ENCODE results near the gene CDK5R2.

The CDK5R2 gene

DNA sequence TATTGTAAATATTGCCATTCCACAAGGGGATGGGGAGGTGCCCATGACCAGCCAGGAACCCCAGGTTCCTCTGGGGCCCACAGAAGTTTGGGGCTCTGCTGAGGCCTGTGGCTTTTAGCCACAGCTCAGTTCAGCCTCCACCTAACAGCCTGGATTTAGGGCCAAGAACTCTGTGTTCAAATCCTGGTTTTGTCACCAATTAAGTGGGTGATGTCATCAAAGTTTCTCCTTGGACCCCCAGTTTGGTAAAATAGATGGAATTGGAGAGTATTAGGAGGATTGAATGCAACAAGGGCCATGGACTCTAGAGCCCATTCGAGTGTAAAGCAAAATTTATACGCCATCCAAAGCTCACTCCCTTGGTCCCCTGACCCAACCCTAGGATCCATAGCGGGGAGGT is 28.7 kb downstream of the CDK5R2 start:
- no peak for DNase-seq (ENCODE audit: low read depth in 2 of 2)

DNA sequence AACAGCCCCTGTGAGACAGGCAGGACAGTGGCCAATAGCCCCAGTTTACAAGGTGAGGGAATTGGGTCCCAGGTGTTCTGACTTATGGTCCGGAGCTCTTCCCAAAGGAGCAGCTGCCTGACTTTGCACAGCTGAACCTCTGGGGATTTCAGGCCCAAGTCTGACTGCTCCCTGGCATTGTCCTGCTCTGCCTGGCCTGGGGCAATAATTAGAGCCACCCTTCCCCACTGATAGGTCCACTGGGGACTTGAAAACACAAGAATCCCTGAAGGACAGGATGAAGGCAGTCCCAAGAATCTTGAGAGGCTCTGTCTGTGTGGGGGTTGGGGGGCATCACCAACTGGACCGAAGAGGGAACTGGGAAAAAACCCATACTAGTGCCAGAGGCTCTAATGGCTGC is 29.2 kb downstream of the CDK5R2 start:
- DNase-seq (ENCODE audit: low read depth in 2 of 2) = no peak

DNA sequence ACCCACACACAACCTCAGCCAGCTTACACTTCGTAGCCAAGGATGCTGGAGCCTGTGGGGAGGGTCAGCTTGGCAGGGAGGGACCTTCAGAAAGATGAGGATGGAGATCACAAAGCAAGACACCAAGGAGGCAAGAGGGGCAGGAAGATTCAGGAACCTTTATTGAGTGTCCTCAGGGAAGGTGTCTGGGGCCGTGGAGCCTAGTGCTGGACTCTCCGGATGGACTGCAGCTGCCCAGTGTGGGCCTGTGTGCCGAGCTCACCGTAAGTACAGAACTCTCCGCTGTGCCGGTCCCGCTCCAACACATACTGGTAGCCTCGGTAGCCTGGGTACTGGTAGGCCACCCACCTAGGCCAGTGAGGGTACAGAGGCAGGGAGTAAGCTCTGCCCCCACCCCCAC is 30.6 kb downstream of the CDK5R2 start:
- no peak for DNase-seq (ENCODE audit: low read depth in 2 of 2)

GRCh38 chr2:218990612-218991011 is 31.1 kb downstream of the CDK5R2 start:
- DNase-seq (ENCODE audit: low read depth in 2 of 2) = no peak

DNA sequence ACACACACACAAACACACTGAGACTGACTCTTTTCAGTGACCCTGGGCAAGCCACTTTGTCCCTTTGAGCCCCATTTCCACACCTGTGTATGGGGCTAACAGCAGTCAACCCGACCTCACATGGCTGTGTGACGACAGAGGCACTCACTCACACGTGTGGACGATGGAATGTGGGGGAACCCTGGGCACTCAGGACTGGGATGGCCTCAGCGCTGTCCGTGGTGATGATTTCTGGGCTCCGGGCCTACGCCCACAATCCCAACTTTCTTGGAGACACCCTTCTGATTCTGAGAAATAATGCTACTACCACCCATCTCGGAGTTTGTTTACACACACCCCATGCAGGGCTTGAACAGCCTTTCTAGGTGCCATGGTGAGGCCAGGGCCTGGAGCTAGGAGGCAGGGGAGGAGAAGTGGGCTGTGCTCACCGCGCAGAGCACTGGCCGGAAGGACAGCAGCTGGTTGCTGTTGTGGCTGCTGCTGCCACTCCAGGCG is 32.3 kb downstream of the CDK5R2 start:
- peak in 1 of 2 experiments; percentile 4 for DNase-seq (ENCODE audit: low read depth in 2 of 2)

DNA sequence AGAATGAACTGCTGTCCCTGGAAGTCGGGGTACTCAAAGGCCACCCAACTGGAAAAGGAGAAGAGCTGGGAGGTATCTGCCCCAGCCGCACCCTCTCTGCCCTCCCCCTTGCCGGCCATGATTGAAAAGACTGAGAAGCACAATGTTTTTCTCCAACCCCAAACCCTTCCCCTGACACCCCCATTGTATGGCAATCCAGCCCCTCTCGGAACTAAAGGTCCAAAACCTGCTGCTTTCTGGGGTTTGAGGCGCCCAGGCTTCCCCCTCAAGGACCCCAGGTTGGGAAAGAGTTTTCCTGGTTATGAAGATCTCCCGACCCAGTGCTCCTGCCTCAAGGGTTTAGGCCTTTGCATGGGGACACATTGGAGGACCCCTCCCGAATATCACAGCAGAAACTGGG is 32.7 kb downstream of the CDK5R2 start:
- DNase-seq (ENCODE audit: low read depth in 2 of 2) = no peak

GRCh38 chr2:218992703-218993344 is 33.4 kb downstream of the CDK5R2 start:
- DNase-seq (ENCODE audit: low read depth in 2 of 2) = no peak

DNA sequence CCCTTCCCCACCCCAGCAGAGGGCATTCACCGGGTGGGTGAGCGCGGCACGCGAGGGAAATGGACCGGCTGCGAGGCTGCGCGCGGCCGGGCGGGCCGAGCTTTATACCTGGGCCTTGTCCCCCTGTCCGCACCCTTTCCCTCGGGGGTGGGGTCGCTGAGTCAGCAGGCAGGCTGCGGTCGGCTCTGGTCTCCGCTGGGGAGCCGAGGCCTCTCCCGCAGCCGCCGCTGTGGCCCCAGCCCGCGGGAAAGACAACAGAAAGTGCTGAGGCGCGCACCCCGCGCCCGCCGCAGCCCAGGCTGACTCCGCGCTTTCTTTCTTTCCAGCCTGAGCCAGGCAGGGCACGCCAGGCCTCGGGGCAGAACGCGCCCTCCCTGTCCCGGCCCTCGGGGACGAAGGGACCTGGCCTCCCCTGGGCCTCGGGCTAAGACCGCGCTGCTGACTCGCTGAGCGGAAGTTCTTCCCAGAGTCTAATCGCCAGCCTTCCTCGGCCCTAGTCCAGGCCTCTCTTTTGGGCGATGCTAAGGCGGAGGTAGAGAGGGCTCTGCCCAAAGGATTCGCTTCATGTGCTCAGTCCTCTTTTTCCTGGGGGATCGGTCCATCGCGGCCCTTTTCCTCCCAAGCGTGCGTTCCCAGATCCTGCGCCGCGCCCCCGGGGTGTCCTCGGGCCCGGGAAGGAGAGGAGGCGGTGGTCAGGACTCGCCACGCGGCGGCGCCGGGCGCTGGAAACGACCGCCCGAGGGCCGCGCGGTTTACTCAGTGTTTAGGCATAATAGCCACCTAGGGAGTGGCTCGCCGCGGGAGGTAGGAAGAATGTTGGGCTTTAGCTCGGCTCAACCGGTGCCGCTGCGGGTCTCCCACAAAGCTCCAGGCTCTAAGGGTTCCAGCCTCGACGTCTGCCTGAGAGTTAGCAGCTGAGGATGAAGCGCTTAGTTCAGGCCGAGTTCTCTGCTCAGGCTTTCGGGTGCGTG is 34.2 kb downstream of the CDK5R2 start, which contains the start of gene CRYBA2:
Gene CRYBA2 (minus strand): TSS at position 78 of the 971 bp plus-strand sequence. CDS start 246 bp downstream, outside the sequence.
- DNase-seq (ENCODE audit: low read depth in 2 of 2) = no peak

- no peak for DNase-seq (ENCODE audit: low read depth in 2 of 2)
Observed at GRCh38 chr2:218995561-218995960, 36.1 kb downstream of the CDK5R2 start.

- DNase-seq (ENCODE audit: low read depth in 2 of 2) = peak; percentile 20 to 25
Observed at GRCh38 chr2:218995972-218996711, 36.7 kb downstream of the CDK5R2 start.

DNA sequence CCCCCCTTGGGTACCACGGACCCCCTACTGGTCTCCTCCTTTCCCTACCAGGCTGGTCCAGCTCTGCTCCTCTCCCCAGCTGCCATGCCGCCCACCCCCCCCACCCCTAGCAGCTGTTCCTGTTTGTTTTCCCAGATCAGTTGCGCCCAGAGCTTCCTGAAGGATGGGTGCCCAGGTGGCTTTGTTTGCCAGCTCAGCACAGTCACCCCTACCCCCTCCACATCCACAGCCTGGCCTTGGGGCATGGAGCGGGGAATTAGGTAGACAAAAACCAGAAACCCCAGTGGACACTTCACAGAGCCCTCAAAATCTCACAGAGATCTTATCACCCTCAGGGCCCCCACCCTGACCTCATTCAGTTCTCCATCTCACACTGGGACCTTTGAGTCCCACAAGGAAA is 37.5 kb downstream of the CDK5R2 start:
- DNase-seq (ENCODE audit: low read depth in 2 of 2) = no peak

GRCh38 chr2:218997731-218998130 is 38.3 kb downstream of the CDK5R2 start:
- no peak for DNase-seq (ENCODE audit: low read depth in 2 of 2)

DNA sequence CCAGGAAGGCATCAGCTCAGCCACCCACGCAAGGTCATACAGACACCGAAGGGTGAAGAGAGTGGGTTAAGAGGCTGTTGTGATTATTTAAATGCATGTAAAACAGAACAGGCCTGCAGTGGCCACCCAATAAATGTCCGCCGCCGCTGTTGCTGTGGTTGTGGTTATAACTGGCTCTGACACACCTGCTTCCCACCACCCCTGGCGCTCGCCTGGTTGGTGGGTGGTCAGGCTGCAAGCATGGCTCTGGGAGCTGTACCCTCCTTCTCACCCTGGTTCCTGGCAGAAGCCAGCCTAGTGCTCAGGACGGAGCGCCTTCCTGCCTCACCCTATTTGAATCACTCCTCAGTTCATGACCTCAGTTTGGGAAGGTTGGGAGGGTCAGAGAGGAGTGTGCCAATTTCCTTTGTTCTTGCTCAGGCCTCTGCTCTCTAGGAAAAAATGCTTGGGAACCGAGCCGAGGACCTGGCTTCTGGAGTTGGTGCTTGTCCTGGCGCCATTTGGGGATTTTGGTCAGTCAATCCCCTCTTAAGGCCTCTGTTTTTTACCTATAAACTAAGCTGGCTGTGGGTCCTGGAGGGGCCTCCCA is 39.0 kb downstream of the CDK5R2 start:
- no peak for DNase-seq (ENCODE audit: low read depth in 2 of 2)

GRCh38 chr2:218999021-218999880 is 39.8 kb downstream of the CDK5R2 start:
- DNase-seq (ENCODE audit: low read depth in 2 of 2) = no peak

- DNase-seq (ENCODE audit: low read depth in 2 of 2) = no peak
Observed at GRCh38 chr2:218999881-219000568, 40.6 kb downstream of the CDK5R2 start.

DNA sequence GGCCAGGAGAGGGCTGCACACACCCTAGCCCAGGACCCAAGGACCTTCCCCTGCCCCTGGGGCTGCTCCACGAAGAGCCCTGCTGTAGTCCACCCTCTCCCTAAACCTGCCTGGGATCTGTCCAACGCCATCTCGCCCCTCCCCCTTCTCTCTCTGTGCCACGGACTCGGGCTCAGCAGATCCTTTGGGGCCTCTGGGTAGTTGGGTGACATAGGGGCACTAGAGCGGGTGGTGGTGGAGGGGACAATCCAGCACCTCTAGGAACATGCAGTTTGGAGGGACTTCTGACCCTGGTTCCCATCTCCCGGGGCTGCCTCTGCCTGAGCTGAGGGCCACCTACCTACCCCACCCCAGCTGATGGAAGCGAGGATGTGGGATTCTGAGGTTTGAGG is 41.1 kb downstream of the CDK5R2 start:
- no peak for DNase-seq (ENCODE audit: low read depth in 2 of 2)

- DNase-seq (ENCODE audit: low read depth in 2 of 2) = no peak
Observed at GRCh38 chr2:219001100-219001576, 41.7 kb downstream of the CDK5R2 start.

DNA sequence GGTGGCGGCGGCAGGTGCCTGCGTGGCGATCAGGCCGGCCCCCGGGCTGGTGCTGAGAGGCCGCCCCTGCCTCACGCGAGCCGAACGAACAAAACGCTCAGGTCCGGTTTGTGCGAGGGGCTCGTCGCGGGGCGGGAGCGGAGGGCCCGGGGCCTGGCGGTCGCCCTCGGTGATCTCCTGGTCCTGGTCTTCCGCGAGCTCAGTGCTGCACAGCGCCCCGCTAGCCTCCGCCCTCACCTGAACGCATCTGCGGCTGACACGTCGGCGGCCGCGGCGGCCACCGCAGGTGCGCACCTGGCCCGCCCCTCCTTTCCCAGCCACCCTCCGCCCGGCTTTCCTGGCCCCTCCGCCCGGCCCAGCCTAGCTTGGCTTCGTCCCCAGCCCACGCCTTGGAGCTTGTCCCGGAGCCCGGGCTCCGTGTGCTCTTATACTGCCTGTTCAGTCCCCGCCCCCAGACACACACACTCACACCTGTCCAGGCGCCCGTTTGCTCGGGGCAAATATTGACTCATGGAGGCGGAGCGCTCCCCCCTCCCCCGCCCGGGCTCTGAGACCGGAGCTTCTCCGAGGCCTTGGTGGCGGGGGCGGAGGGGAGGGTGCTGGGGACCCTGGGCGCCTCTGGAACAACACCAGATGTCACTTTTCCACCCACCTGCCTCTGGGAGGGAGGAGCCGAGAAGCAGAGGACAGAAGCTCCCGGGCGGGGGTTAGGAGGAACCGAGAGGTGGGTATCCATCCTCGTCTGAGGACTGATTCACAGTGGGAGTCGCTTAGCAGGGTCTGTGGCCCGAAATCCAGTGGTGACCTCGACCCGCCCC is 42.3 kb downstream of the CDK5R2 start:
- no peak for DNase-seq (ENCODE audit: low read depth in 2 of 2)

Measured in fibroblast of skin of left quadriceps (primary cell).